HG02798 (cell line): ENCODE data around the gene FKTN.

Experiments used
- ATAC-seq: cut with Tn5 transposase; IDR thresholded peaks from one replicate; pipeline ENCODE4 v1.9.1; 2021; ENCODE audit warnings: mild to moderate bottlenecking; ENCODE audit not compliant: unreplicated experiment, poor library complexity

FKTN gene

DNA sequence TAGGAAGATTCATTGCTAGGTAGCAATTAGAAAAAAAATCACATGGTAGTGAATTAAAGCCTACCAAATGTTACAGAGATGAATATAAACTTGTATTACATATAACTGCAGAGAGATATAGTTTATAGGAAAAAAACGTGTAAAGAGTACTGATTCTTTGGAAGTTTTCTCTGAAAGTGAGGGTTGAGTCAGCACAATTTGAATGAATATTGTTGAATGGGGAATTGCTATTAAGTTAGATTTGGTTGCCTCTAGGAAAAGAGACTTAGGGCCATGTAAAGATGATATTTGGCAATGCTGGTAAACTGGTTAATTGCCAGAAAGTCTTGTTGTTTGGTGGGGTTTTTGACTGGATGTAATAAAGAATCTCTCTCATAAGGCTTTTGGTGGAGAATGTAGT, 67.2 kb downstream of the FKTN start:
- no peak for ATAC-seq

DNA sequence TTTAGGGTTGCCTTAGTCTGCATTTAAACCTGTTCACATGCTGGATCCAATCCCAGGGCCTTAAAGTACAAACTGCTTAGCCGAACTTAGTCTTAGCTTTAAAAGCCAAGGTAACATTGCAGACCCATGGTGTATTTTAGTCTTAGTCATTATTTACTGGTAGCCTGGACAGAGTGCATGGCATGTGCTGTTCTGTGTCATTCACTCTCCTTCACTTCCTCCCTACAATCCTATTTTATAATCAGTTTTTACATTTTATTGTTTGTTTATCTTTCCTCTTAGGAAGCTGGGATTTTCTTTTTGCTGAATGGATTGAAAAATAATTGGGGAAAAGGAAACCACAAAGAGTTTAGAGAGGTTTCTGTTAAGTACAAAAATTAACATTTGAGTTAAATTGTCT, 74.9 kb downstream of the FKTN start:
- ATAC-seq: no peak

DNA sequence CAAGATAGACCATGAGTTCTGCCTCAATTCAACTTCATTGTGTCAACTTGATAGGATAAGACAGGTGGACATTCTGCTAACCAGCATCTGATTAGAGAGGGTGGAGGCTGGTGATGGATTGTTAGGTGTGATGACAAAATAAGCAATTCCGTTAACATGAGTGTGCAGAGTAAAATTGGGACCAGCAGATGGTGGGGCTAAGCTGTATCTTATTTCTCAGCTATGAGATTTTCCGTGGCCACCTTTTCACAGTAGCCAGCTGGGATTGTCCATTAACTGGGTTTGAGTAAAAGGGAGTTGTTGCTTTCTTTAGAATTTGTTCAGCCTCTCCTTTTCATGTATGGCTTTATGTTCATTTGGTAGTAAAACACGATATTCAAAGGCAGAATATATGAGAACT, 75.5 kb downstream of the FKTN start:
- no peak for ATAC-seq

DNA sequence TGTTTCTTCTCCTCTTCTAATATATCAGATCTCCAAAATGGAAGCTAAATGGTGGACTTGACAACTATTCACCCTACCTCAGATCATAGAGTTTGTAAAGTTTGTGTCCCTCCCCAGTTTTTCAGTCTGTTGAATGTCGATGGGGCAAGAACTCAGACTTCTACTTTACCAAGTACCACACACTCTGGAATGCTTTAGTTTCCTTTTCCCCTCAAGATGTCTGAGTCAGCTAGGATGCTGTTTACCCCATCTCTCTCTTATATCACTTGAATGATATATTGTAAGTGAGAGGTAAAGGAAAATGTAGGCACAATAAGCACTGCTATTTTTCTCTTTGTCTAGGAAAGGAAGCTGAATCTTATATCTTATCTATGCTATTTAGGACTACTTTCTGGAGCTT, 78.4 kb downstream of the FKTN start:
- ATAC-seq: no peak

DNA sequence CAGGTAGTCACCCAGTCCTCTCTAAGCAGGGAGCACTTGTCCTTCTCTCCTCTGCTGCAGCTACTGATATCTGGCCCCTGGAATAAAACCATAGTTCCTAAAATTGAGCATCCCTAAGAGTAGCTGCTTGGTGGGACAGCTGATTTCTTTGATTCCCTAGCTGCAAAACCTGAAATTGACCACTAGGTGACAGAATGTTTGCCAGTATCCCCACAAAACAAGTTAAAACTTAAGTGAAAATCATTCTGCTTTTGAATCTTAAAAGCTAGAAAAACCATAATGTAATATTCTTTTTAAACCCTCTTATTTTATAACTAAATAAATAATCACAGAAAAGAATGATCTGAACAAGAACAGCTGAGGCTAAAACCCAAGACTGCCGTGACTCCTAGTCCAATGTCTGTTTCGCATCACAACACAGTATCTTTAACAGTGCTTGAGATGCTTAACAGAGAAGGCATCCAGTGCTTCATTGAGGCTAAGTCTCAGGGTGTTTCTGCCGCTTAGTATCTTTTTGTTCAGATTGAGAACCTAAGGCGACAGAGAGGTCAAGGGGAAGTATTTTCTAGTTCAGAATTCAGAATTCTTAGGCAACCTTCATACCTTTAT, 80.0 kb downstream of the FKTN start:
- peak; percentile 60 for ATAC-seq

DNA sequence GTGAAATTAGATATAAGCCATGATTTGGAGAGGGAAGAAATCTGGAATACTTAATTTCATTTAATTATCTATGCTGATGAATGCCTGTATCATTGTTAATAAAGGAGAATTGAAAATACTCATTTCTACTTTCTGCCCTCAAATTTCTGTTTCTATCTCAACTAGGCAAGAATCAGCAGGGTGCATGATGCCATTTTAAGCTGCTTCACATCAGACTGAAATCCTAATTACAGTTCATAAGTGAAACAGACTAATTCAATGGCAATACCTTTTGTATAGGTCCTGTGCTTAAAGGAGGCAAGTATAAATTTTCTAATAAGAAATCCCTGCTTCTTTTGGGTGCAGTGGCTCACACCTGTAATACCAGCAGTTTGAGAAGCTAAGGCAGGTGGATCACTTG, 82.0 kb downstream of the FKTN start:
- no peak for ATAC-seq

DNA sequence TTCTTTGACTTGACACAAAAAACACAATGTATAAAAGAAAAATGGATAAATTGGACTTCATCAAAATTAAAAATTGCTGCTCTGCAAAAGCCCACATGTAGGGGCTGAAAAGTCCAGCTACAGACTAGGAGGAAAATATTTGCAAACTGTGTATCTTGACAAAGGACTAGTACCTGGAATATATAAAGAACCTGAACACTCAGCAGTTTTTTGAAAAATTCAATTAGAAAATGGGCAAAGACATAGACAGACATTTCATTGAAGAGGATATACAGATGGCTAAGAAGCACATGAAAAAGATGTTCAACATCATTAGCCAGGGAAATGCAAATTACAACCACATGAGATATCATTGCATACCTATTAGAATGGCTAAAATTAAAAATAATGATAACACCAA, 85.9 kb downstream of the FKTN start:
- ATAC-seq: no peak

DNA sequence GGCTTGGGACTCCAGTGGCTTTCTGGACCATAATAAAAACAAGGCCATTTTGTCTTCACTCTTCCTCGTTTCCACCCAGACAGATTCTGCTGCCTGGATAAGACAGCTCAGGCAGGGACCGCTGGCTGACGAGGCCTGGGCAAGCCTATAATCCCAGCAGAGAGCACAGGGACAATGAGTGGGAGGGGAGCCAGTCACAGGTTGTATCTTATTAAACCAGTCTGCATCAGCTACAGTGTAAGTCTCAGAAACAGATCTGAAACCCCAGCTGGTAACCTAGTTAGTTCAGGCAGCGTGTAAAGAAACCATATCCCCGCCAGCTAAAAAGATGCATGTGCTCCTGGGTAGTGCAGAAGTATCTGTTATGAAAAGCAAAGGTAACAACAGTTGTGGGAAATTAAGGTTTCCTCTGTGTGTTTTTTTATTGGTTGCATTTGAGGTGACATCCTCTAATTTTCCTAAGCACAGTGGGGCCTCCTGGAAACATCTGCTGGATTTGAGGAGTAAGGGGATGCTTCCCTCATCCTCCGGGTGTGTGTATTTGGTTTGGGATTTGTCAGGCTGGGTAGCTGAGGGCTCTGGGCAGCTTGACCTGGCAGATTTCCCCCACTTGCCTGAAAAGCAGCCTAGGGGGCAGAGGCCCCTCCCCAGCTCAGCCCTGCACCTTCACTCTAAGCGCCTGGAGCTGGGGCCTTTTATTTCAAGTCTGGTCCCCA, 89.1 kb downstream of the FKTN start:
- no peak for ATAC-seq

DNA sequence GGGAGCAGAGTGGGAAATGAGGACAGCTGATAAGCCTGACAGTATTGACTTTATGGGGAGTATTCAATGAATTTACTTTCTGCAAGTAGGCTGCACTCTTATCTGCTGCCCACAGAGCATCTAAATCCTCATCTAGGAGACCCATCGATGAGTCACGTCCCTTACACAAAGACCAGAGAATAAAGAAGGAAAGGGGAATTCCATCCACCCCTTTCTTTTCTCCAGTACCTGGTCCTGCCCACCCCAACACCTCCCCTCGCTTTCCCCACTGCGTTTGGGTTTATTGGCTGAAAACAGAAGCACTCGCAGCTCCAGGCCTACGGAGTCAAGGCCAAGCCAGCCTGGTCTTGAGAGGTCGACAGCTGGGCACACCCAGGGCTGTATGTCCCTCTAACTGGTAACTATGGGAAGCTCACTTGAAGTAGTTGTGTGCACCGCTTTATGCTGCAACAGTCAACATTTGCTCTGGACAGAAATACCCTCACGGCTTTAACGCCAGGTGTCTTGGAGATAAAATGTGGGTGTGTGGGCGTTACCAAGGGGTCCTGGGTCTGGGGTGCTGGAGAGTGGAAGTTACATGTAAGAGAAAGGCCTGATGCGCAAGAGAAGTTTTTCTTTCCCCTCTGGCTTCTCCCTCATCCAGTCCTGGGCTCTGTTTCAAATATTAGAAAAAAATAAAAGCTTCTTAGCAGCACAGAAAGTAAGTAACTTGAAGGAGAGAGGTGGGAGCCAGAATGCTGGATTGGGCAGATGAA, 89.8 kb downstream of the FKTN start:
- no peak for ATAC-seq

DNA sequence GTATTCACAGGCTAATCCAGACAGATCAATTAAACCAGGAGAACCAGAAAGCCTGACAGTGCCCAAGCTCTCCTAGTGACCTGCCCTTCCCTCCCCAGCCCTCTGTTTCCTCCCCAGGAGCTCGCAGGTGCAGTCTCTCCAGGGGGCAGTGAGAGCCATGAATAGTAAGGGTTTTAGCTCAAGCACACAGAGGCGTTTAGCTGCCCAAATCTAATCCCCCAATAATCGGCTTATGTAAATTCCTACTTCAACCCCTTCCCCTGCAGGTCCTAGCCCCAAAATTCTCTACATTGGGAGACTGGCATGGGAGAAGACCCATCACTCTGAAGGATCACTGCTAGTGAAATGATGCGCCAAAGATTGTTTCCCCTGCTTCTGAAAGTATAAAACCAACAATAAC, 93.9 kb downstream of the FKTN start:
- ATAC-seq: no peak

DNA sequence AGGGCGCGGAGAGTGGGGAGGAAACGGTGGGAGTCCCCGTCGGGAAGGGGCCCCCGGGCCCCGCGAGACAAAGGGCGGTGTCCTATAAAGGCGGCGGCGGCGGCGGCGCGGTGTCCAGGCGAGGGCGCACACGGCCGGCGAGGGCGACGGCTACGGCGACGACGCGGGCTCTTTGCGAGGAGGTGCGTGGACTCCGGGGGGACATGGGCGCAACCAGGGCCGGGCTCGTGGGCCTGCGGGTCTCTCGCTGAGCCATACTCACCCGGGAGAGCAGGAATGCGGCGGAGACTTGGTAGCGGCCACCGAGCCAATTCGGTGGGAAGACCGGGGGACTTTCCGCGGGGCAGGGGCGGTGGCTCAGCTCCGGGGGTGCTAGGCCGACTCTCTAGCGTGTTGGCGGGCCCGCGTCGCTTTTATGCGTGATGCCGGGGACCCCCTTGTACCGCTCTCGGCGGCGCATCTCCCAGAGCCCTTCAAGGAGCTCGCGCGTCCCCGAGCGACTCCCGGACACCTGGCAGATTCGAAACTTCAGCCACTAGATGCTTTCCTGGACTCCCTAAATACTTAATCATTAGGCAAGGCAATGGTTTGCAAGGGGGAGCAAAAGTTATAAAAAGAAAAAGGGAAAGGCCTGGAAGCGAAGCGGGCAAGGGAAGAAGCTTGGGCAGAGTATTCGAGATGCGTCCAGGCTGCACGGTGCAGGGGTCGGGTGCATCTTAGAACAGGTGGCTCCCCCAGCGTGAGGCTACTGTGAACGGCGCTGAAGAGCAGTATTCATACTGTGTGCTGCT, 98.4 kb downstream of the FKTN start:
- ATAC-seq: peak; percentile 60

DNA sequence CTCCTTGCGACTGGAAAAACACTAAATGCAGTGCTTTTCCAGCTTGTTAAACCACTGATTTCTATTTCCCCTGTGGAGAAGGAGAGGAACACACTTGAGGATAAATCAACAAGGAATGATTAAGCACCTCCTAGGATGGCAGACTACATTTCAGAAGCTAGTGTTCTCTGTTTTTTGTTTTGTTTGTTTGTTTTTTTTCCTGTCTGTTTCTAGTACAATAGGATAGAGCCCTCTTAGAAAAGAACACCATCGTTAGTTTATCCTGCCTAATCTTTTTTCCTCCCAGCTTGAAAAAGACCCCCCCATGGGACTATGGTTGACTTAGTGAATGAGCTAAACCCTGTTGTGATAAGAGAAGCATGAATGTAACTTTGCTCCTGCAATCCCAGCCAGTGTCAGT, 100.4 kb downstream of the FKTN start:
- no peak for ATAC-seq

DNA sequence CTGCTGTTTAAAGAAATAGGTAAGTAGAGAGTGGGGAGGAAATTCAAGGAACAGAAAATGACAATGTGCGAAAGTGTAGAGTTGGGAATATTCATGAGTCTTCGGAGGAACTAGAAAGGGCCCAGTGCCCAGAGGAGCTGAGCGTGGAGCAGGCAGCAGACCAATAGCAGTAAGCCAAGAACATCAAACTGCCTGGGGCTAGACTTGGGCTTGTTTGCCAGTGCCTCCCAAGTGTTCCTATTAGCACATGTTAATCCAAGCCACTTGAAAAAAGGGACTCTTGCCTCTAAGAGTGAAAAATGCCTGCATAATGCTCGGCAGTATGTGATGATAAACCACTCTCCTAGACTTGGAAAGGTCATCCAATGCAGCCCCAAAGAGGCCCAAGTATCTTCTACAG, 103.1 kb downstream of the FKTN start:
- no peak for ATAC-seq

DNA sequence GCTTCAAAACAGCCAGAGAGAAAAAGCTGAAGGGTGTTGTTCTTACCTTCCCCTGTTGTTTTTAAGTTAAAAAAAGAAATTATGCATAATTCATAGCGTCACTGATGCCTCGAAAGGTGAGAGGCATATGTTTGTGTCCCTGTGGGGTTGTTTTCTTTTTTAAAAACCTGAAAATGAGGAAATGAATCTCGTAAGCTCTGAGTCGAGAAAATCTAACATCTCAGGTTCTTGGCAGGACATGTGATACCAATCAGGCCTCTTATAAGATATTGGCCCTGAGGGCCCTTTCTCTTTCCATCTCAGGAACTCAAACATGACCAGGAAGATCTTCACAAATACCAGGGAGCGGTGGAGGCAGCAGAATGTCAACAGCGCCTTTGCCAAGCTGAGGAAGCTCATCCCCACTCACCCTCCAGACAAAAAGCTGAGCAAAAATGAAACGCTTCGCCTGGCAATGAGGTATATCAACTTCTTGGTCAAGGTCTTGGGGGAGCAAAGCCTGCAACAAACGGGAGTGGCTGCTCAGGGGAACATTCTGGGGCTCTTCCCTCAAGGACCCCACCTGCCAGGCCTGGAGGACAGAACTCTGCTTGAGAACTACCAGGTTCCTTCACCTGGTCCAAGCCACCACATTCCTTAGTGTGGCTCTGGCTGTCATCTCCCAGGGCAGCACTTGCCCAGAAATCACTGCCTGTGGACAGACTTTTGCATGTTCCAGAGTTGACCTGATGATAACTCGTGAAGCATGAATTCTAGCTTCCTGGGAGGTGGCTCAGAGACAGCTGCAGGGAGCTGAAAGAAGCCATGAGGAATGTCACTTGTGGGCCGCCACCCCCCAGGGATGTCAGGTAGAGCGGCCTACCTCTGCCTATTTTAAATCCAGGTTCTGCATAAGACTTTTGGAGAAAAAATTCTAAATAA, 104.5 kb downstream of the FKTN start, which contains the start of gene TAL2:
TSS of gene TAL2 (plus strand) at position 274 of the 921 bp plus-strand sequence. CDS start at position 314, 40 bp downstream.
- peak; percentile 88 for ATAC-seq

DNA sequence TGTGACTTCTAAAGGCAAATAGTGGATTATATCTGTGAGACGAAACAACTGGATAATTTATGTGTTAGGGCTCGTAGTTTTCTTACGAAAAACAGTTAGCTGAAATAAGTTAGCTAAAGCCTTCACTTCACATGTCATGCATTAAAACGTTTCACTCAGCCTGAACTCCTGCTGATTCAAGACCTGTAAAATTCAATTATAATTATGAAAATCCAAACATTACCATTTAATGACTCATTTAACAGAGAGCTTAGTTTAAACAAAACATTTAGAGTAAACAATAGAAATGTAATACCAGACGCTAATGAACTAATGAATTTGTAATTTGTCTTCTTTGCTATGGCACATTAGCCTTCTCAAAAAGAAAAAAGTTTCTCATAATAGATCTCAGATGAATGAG, 106.0 kb downstream of the FKTN start:
- no peak for ATAC-seq

DNA sequence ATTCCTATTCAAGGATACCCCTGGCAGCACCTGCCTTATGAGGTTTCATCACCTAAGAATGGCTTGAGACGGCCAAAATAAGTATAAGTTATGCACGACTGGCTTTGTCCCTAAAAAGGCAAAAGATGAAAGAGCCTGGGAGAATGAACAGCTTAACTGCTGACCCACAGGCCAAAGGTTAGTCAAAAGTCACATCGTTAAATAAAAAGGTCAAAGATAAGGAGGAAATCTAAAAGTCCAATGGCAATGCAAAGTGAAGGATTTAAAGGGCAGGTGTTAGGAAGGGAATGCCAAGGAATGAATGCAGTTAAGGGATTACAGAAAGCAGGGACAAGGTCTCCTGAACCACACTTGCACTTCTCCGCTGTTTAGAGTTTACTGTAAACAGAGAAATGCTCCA, 109.9 kb downstream of the FKTN start:
- no peak for ATAC-seq

DNA sequence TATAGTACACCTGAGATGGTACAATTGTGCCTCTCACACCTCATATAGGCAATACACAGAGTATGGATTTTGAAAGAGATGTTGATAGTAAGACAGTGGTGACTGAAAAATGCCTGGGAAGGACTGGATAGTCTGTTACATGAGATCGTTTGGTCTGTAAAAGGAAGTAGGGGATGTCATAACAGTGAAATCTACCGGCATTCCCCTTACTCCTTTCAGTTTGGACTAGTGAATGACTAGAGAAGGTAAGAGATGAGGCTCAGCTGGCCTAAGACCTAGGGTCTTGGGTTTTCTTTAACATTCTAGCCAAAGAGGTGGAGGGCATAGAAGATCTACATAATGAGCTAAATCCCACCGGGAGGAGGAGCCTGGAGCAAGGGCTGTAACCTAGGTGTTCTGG, 112.4 kb downstream of the FKTN start:
- ATAC-seq: no peak

DNA sequence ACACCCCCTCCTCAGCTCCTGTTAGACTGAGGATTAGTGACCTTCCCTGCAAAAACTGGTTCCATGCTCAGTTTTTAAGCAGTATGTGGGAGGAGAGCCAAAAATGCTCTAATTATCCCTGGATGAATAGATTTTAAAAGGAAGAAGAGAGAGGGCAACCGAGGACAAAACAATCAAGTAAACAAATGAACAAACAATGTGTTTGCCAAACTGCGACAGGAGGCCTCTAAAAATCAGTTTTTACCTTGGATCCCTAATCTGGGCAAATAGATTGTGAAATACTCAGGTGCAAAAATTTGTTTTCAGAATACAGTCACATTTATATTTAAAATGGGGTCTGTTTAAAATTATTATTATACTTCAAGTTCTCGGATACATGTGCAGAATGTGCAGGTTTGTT, 112.8 kb downstream of the FKTN start:
- ATAC-seq: no peak

DNA sequence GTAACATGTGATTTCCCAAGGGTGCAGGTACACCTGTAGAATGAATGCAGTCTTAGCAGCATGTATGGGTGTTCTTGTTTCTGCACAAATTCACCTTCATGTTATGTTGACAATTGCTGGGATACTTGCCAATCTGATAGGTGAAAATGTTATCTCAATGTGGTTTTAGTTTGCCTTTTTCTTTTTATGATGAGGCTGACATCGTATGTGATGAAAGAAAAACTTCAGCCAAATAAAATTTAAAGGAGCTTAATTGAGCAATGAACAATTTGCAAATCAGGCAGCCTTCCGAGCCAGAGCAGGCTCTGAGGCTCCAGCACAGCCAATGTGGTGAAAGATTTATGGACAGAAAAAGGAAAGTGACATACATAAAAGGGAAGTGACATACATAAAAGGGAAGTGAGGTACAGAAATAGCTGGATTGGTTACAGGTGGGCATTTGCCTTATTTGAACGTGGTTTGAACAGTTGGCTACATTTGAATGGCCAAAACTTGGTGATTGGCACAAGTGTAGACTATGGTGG, 114.8 kb downstream of the FKTN start:
- no peak for ATAC-seq
